ENCODE results near the gene JMJD8.

The JMJD8 gene

GRCh38 chr16:677316-678190 is 6.6 kb downstream of the JMJD8 start:
- Histone ChIP-seq H4K20me1 (peaks cover 62% of the 10 kb centered on the region), H3K27ac (no peak overlapping the region), H3K27me3 (peaks cover 16% of the 10 kb centered on the region), H3K9ac (no peak overlapping the region), H3K4me3 (no peak overlapping the region), H3K4me1 (peaks cover 37% of the 10 kb centered on the region), H3K4me2 (no peak overlapping the region), H3K9me3 (no peaks in the 10 kb centered on the region), H3K36me3 (peaks cover 35% of the 10 kb centered on the region)
- TF ChIP-seq Cebpa-rat (IDR thresholded peaks at IDR 0.05) = no peak

DNA sequence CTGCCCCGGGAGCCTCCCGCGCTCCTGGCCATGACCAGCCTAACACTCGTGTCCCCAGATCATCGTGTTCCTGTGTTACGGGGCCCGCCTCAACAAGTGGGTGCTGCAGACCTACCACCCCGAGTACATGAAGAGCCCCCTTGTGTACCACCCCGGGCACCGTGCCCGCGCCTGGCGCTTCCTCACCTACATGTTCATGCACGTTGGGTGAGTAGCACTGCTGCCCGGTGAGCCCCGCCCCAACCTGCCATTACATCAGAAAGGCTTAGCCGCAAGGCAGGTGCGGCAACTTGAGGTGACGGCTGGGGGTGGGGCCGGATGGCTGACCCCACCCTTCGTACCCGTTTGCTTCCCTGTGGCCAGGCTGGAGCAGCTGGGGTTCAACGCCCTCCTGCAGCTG is 7.2 kb downstream of the JMJD8 start:
- peaks cover 16% of the 10 kb centered on the region for H3K27me3 ChIP-seq
- no peaks in the 10 kb centered on the region for H3K9me3 ChIP-seq
- no peak overlapping the region for H3K9ac ChIP-seq
- H3K27ac ChIP-seq = no peak overlapping the region
- H4K20me1 ChIP-seq = peaks cover 62% of the 10 kb centered on the region
- no peak overlapping the region for H3K4me2 ChIP-seq
- TF ChIP-seq Cebpa-rat (IDR thresholded peaks at IDR 0.05) = no peak
- no peak overlapping the region for H3K4me3 ChIP-seq
- H3K4me1 ChIP-seq = peaks cover 31% of the 10 kb centered on the region
- peaks cover 35% of the 10 kb centered on the region for H3K36me3 ChIP-seq

GRCh38 chr16:676565-676902 is 7.6 kb downstream of the JMJD8 start:
- Histone ChIP-seq H3K4me1 (peaks cover 27% of the 10 kb centered on the region), H3K36me3 (peaks cover 35% of the 10 kb centered on the region), H3K4me2 (no peak overlapping the region), H3K9ac (no peak overlapping the region), H3K27ac (no peak overlapping the region), H3K9me3 (no peaks in the 10 kb centered on the region), H4K20me1 (peaks cover 59% of the 10 kb centered on the region), H3K27me3 (peaks cover 16% of the 10 kb centered on the region), H3K4me3 (no peak overlapping the region)
- TF ChIP-seq Cebpa-rat (IDR thresholded peaks at IDR 0.05) = no peak

- no peak overlapping the region for H3K4me2 ChIP-seq
- no peak for TF ChIP-seq Cebpa-rat (IDR thresholded peaks at IDR 0.05)
Observed at GRCh38 chr16:675884-676564, 8.1 kb downstream of the JMJD8 start.

GRCh38 chr16:674968-675883 is 8.9 kb downstream of the JMJD8 start, which contains the start of gene RHBDL1:
Gene RHBDL1, plus strand, starts transcription at chr16:675671. Its CDS starts 120 bp downstream, at chr16:675791.
- no peak for TF ChIP-seq Cebpa-rat (IDR thresholded peaks at IDR 0.05)
- Histone ChIP-seq H3K4me3 (no peak within 1 kb of the TSS), H3K4me2 (peak within 1 kb of the TSS; percentile 37; the same call in 1 of the 2 replicates)

More at GRCh38 chr16:675884-676564, 8.1 kb downstream of the JMJD8 start:
- peaks cover 22% of the 10 kb centered on the region for H3K4me1 ChIP-seq
- peaks cover 36% of the 10 kb centered on the region for H3K36me3 ChIP-seq
- no peak overlapping the region for H3K9ac ChIP-seq
- peaks cover 59% of the 10 kb centered on the region for H4K20me1 ChIP-seq
- peaks cover 16% of the 10 kb centered on the region for H3K27me3 ChIP-seq
- no peak overlapping the region for H3K4me3 ChIP-seq
- H3K9me3 ChIP-seq = no peaks in the 10 kb centered on the region
- no peak overlapping the region for H3K27ac ChIP-seq

GRCh38 chr16:674214-674881 is 9.8 kb downstream of the JMJD8 start:
- H3K36me3 ChIP-seq = peaks cover 53% of the 10 kb centered on the region
- H3K4me2 ChIP-seq = 0 out of 2 replicates have a peak overlapping the region, but pooled peaks have one; percentile 37
- H3K4me1 ChIP-seq = peaks cover 23% of the 10 kb centered on the region
- no peak for TF ChIP-seq Cebpa-rat (IDR thresholded peaks at IDR 0.05)
- peaks cover 68% of the 10 kb centered on the region for H4K20me1 ChIP-seq
- H3K9ac ChIP-seq = no peak overlapping the region
- H3K27me3 ChIP-seq = peaks cover 16% of the 10 kb centered on the region
- H3K9me3 ChIP-seq = no peaks in the 10 kb centered on the region
- no peak overlapping the region for H3K27ac ChIP-seq
- H3K4me3 ChIP-seq = no peak overlapping the region

More at GRCh38 chr16:674968-675883, 8.9 kb downstream of the JMJD8 start, which contains the start of gene RHBDL1:
- peaks cover 59% of the 10 kb centered on the region for H4K20me1 ChIP-seq
- peaks cover 20% of the 10 kb centered on the region for H3K4me1 ChIP-seq
- peaks cover 16% of the 10 kb centered on the region for H3K27me3 ChIP-seq
- H3K9me3 ChIP-seq = no peaks in the 10 kb centered on the region
- peaks cover 44% of the 10 kb centered on the region for H3K36me3 ChIP-seq
- no peak within 1 kb of the TSS for H3K9ac ChIP-seq
- no peak within 1 kb of the TSS for H3K27ac ChIP-seq

GRCh38 chr16:673399-673991 is 10.6 kb downstream of the JMJD8 start:
- peaks cover 76% of the 10 kb centered on the region for H4K20me1 ChIP-seq
- H3K27ac ChIP-seq = no peak overlapping the region
- TF ChIP-seq Cebpa-rat (IDR thresholded peaks at IDR 0.05) = no peak
- peaks cover 22% of the 10 kb centered on the region for H3K4me1 ChIP-seq
- H3K9ac ChIP-seq = no peak overlapping the region
- H3K27me3 ChIP-seq = peaks cover 16% of the 10 kb centered on the region
- H3K4me2 ChIP-seq = no peak overlapping the region
- H3K4me3 ChIP-seq = no peak overlapping the region
- peaks cover 55% of the 10 kb centered on the region for H3K36me3 ChIP-seq
- no peaks in the 10 kb centered on the region for H3K9me3 ChIP-seq

DNA sequence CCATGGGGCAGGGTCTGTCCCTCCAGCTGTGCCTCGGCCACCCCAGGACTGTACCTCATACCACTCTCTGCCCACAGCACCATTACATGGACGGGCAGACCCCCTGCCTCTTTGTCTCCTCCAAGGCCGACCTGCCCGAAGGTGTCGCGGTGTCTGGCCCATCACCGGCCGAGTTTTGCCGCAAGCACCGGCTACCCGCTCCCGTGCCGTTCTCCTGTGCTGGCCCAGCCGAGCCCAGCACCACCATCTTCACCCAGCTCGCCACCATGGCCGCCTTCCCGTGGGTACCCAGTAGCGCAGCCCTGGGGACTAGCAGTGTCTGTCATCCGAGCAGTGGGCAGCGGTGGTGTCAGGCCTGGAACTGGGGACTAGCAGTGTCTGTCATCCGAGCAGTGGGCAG is 11.3 kb downstream of the JMJD8 start:
- no peak overlapping the region for H3K27ac ChIP-seq
- peaks cover 55% of the 10 kb centered on the region for H3K36me3 ChIP-seq
- peaks cover 16% of the 10 kb centered on the region for H3K27me3 ChIP-seq
- no peak for TF ChIP-seq Cebpa-rat (IDR thresholded peaks at IDR 0.05)
- H3K9me3 ChIP-seq = no peaks in the 10 kb centered on the region
- H3K9ac ChIP-seq = no peak overlapping the region
- H3K4me1 ChIP-seq = peaks cover 22% of the 10 kb centered on the region
- peaks cover 79% of the 10 kb centered on the region for H4K20me1 ChIP-seq
- H3K4me3 ChIP-seq = no peak overlapping the region
- no peak overlapping the region for H3K4me2 ChIP-seq
